Measurements from ENCODE around the gene DCC.

GRCh38 chr18:52582061-52582460 lies 242.1 kb downstream of the DCC start:
- TF ChIP-seq CTCF (IDR thresholded peaks at IDR 0.05) (no peak), POLR2A (IDR thresholded peaks at IDR 0.05) (no peak)

Measured in thyroid gland (tissue), 4 donors.